ENCODE results near the gene HNRNPU.

The HNRNPU gene

GRCh38 chr1:244864253-244865027 is at the start of gene HNRNPU:
Gene HNRNPU, minus strand, starts transcription at chr1:244864543. Its CDS starts 236 bp downstream, at chr1:244864307.
- peak; percentile 96 for DNase-seq

- DNase-seq: no peak
These were observed 49.5 kb upstream of the HNRNPU start for GRCh38 chr1:244913806-244914205.

- no peak for DNase-seq
These were observed 39.8 kb upstream of the HNRNPU start for GRCh38 chr1:244904119-244904518.

- DNase-seq: no peak
These were observed 37.2 kb upstream of the HNRNPU start for GRCh38 chr1:244901400-244902015.

GRCh38 chr1:244897476-244898254 is 33.3 kb upstream of the HNRNPU start:
- DNase-seq: no peak

- no peak for DNase-seq
These were observed 32.2 kb upstream of the HNRNPU start for GRCh38 chr1:244896550-244896949.

GRCh38 chr1:244893836-244894235 is 29.5 kb upstream of the HNRNPU start:
- no peak for DNase-seq

GRCh38 chr1:244887281-244887680 is 22.9 kb upstream of the HNRNPU start:
- no peak for DNase-seq

GRCh38 chr1:244881552-244882280 is 17.4 kb upstream of the HNRNPU start:
- no peak for DNase-seq

- DNase-seq: no peak
These were observed 14.3 kb upstream of the HNRNPU start for GRCh38 chr1:244878681-244879080.

GRCh38 chr1:244876228-244876910 is 12.0 kb upstream of the HNRNPU start:
- DNase-seq: no peak

- DNase-seq: no peak
These were observed 10.7 kb upstream of the HNRNPU start for GRCh38 chr1:244874974-244875579.

- DNase-seq: no peak
These were observed 5.6 kb upstream of the HNRNPU start for GRCh38 chr1:244869950-244870349.

GRCh38 chr1:244869364-244869827 is 5.1 kb upstream of the HNRNPU start:
- no peak for DNase-seq

GRCh38 chr1:244868484-244869363 is 4.4 kb upstream of the HNRNPU start:
- no peak for DNase-seq

GRCh38 chr1:244866355-244866754 is 2.0 kb upstream of the HNRNPU start:
- no peak for DNase-seq

- no peak for DNase-seq
These were observed 1.5 kb upstream of the HNRNPU start for GRCh38 chr1:244865820-244866219.

- DNase-seq: no peak
These were observed 657 bp upstream of the HNRNPU start for GRCh38 chr1:244865028-244865371.

GRCh38 chr1:244863491-244864252 is 671 bp downstream of the HNRNPU start:
- DNase-seq: no peak
